ENCODE measurements around the gene TTLL11.
A peak's percentile ranks its signal among the peaks of the same experiment; 100 is the strongest.

The TTLL11 gene

DNA sequence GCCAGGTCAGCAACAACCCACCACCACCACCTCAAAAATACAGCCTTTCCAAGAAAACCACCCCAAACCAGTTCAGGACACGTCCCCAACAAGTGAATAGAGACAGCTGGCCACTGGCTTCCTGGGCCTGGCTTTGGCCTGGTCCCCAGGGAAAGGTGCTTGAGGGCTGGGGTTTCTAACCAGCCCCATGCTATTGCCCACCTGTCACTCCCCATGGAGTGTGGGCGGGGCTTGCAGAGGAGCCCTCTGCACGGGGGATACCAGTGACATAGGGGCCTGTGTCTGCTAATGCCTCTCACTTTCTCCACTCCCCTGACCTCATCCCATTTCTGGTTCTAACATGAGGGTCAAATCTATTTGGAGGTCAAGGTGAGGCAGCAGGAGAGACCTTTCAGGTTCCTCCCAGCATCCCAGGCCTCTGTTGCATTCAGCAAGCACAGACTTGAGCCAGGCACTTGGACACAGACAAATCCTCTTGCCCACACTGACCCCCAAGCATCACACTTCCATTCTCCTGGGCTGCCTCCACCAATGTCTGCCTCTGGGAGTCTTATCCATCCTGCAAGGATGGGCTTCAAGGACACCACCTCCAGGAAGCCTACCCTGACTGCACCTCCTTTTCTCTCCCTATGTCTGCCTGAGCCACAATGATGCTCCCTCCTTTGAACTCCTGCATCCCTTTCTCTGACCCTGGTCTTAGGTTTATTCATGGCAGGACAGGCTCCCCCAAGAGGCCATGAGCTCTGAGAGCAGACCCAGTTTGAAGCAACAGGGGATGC is 16.1 kb upstream of the TTLL11 start:
- DNase-seq (ENCODE audit: low spot score) = no peak

DNA sequence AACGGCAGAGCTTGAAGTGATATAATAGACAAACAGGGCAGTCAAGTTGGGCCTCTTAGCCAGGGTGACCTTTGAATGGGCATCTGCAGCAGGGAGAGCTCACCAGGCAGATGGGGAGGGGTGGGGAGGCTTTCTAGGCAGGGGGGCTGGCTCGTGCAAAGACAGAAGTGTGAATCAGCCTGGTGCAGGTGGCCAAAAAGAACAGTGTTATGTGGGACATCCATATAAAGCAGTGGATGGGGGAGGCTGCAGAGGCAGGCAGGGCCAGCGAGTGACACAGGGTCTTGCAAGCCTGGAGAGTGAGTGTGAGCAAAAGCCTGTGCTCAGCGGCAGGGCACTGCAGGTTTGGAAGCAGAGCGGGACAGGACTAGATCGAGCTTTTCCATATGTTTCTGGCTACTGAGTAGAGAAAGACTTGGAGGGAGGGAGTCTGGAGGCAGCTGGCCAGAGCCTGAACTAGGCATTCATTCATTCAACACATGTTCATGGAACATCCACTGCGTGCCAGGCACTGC is 14.2 kb upstream of the TTLL11 start:
- no peak for DNase-seq (ENCODE audit: low spot score)

DNA sequence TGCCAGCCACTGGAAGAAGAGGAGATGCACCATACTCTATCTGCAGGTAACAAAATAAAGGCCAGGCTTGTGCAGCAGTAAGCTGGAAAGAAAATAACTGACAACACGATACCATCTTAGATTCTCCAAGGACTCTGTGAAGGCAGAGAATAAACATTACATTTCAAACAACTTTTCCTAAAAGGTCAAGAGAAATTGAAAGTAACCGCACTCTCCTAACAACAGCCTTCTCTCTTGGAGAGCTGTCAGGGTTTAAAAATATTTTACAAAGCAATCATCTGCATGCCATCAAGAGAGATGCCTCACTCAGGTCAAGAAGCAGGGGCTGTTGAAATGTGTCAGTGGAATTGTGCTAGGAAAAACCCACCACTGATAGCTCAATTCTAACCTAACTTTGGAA is 13.5 kb upstream of the TTLL11 start:
- no peak for DNase-seq (ENCODE audit: low spot score)

DNA sequence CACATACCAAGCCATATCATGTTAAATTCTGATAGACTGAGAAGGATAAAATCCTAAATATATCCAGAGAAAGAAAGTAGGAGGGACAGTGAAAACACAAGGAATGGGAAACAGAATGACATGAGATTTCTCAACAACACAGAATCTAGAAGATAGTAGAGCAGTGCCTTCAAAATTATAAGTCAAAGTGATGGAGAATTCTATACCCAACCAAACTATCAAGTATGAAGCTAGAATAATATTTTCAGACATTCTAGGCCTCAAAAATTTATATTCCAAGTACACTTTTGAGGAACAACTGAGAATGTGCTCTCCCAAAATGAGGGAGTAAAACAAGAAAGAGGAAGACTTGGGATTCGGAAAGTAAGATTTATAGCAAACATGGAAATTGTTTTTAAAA is 10.9 kb upstream of the TTLL11 start:
- no peak for DNase-seq (ENCODE audit: low spot score)

DNA sequence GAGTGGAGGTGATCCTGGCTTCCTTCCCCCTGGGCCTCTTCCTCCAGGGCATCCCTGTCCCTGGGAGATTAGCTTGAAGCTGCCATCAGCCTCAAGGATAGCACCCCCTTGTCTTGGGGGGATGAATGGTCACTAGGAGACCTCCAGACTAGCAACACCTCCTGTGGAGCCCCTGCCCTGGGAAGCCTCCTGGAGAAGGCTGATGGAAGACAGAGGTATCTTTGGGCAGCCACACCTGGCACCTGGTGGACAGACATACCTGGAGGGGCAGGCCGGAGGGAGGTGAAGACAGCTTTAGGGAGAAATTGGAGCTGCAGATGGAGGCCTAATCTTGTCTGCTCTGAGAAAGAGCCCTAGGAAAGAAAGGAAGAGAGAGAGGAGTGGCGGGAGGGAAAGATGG is 9.0 kb upstream of the TTLL11 start:
- no peak for DNase-seq (ENCODE audit: low spot score)

- no peak for DNase-seq (ENCODE audit: low spot score)
Observed at GRCh38 chr9:122100756-122101155, 7.6 kb upstream of the TTLL11 start.

DNA sequence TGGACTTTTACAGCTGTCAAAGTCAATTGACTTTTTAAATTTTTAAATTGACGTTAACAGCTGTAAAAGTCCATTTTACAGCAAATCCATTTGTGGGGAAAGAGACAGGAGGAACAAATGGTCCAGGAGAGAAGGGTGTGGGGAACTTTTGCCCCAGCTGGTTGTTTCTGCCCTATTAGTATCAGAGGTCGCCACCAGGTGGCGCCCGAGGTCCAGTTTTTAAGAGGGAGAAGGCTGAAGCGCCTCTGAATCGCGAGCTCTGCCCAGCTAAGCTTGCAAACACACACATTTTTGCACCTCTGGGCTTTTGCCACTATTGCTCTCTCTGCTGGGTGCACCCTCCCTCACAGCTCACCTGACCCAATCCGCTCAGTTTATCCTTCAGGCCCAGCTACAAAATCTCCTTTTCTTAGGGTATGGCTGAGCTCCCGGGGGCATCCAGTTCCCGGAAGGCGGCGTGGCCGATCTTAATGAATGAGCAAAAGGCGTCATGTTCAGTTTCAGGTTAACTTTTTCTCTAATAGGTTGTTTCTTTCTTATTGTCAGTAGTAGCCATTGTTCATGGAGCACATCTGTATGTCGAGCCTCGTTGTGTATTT is 6.3 kb upstream of the TTLL11 start:
- DNase-seq (ENCODE audit: low spot score) = peak; percentile 83

DNA sequence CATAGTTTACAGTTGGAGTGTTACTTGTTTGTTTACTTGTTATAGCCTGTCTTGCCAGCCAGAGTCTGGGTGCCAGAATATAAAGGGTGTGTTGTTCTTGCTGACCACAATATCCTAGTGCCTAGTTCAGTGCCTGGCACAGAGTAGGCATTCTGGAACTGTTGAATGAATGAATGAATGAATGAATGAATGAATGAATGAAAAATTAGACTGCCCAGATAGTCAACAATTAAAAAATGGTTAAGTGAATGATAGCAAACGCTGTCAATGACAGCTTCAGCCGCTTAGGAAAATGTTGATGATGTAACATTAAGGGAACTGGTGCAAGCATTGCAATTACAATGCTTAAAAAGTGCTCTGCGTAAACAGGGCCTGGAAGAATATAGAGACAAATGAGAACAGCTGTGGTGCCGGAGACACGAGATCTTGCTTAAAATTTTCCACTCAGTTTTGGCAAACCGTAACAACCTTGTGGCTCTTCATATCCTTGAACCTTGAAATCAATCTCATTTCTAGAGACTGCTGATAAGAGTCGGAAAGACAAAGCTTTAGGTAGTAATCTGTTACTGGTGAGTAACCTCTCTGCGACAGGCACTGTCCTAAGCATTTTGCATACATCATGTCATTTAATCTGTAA is 4.7 kb upstream of the TTLL11 start:
- no peak for DNase-seq (ENCODE audit: low spot score)

GRCh38 chr9:122096620-122097415 is 3.7 kb upstream of the TTLL11 start:
- DNase-seq (ENCODE audit: low spot score) = no peak

- DNase-seq (ENCODE audit: low spot score) = peak; percentile 34
Observed at GRCh38 chr9:122095010-122095767, 2.1 kb upstream of the TTLL11 start.

DNA sequence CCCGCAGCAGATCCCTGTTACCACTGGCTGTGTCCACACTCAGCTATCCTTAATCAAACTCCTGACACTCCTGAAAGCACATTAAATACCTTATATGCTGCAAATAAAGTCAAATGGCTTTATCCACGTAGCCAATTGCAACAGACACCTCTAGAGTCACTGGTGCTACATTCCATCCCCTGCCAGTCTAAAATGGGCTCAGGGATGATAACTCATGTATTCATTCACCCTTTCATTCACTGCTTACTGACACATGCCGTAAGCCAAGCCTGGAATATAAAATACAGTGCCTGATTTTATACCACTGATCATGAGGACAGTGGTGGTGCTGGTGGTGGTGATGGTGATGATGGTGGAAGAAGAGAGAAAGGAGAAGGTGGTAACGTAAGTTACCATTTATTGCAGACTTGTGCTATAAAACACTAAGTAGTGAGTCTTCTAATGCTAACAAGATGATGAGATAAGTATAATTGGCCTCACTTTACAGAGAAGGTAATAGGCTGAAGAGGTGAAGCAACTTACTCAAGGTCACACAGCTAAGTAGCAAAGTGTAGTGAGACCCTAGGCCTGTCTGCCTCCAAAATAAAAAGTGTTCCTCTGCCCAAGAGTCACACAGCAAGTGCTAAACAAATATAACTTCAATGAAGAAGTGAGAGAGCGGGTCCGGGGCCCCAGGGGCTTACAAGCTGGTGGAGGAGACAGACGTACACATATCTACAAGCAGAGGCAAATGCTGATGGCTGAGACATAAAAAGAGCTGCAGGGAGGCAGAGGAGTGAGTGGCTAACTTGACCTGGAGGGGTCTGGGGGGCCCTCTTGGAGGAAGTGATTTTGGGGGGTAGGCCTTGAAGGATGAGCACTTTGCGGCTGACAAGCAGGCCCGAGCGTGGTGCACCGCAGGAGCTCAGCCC is 1.2 kb downstream of the TTLL11 start:
- no peak for DNase-seq (ENCODE audit: low spot score)

GRCh38 chr9:122090981-122091380 is 2.1 kb downstream of the TTLL11 start:
- no peak for DNase-seq (ENCODE audit: low spot score)

DNA sequence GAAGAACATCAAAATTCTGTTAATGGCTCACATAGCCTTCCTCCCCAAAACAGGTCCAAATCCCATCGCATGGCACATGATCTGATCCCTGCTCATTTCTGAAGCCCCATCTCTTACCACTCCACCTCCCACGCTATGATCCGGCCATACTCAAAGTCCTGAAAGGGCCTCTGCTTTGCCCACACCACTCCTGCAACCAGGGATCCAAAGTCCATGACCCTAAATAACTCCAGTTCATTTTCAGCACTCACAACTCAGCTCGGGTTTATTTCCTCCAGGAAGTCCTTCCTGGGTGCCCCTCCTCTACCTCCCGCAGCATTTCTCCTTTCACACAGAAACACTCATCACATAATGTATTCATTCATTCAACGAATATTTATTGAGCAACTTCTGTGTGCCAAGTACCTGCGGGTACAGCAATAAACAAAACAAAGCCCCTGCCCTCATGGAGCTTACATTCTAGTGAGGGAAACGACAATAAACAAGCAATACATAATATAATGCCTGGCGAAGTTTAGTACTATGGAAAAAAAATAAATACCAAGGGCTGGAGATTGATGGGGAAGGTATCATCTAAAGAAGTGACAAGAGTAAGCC is 2.7 kb downstream of the TTLL11 start:
- no peak for DNase-seq (ENCODE audit: low spot score)

DNA sequence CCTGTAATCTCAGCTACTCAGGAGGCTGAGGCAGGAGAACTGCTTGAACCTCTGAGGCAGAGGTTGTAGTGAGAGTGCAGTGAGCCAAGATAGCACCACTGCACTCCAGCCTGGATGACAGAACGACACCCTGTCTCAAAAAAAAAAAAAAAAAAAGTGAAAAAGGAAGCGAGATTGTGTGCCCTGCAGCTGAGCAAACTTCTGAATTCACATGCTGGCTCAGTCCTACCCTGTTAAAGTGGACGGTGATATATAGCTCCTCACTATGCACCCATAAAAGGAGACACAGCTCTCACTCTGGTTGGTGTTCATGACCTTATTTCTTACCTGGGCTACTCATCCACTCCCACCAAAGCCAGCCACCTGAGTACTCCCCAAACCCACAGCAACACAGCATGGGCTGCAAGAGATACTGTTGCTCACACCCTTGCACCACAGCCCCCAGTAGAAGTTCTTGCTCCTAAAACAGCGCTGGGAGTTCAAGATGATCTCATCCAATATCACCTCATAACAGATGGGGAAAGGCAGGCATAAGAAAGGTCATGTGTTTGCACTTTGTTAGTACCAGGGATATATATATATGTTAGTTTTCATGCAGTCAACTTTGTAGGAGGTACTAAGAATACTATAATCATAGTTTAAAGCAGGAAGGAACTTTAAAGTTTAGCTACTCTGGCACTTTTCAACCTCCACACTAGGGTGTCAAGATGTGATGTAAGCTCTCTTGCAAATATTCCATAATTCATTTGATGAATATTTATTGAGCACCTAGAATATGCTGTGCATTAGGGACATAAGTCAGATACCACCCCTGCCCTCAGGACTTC is 4.0 kb downstream of the TTLL11 start:
- no peak for DNase-seq (ENCODE audit: low spot score)

DNA sequence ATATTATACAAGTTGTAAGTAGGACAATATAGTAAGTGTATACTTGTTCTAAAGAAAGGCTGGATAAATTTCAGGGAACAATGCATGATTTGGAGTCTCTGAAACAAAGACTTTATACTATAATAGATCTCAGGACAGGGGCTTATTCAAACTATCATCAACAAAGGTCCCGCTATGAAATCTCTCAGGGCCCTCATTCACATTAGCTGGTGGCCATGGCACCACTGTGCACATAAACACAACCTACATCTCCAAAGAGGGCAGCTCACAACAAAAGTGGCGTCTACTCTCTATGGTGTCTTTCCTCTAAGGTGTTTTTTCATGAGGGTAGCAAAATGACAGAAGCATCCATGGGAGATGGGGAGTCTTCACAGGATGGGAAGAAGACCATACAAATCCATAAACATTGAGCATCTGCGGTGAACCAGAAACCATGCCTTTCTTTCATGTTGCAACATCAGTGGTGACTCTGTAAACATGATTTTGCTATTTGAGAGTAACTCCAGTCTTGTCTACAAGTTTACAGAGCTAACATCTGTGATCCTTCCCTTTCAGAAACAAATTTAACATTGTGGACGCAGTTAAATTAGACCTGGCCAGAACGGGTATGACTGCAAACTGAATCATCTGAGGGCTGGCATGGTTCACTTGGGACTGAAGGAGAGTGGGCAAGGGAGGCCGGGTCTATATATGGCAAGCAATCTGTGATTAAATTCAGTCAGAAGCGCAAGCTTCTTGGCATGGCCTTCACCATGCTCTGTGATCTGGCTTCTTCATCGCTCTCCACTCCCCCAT is 5.5 kb downstream of the TTLL11 start:
- DNase-seq (ENCODE audit: low spot score) = peak; percentile 85

DNA sequence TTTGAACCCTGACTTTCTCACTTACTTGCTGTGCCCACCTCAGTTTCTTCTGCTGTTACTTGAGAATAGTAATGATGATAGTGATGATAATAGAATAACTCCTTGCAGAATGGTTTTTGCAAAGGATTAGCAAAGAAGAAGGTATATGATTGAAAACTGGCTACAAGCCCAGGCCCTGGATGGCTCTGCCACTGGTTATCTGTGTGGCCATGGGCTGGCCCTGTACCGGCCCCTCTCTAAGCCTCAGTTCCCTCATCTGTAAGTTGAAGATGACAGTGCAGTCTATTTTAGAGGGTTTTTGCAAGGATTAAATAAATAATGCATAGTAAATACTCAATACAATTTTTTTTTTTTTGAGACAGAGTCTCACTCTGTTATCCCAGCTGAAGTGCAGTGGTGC is 6.2 kb downstream of the TTLL11 start:
- no peak for DNase-seq (ENCODE audit: low spot score)

DNA sequence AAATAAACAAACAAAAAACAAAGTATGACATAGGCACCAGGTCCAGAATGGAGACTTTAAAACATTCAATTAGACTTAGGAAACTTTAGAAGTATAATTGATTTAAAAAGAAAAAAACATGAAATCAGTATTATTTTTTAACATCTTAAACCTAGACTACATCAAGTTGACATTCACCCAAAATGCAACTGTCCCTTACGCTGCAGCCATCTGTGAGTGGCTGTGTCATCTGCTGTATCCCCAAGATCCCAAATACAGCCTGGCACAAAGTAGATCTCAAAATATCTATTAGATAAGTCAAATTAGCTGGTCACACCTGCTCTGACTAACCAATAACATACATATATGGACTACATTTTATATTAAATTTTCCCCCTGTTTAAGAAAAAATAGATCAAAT is 7.8 kb downstream of the TTLL11 start:
- DNase-seq (ENCODE audit: low spot score) = no peak

- no peak for DNase-seq (ENCODE audit: low spot score)
Observed at GRCh38 chr9:122084026-122084675, 9.0 kb downstream of the TTLL11 start.

All from globus pallidus (tissue), 1 donor.